BLaER1 treated with 17β-estradiol and CSF1 and Interleukin-3, amounts not matched to agents 10 nM and 100 nM (cell line): ENCODE results near the gene CS.
"Not testable (repeated sequence)": the region's sequence is repeated elsewhere in the genome, so short reads cannot be mapped to it uniquely, and the experiment has no call there.

Experiments used
- H3K27ac ChIP-seq, 11 experiments: shearing (Covaris generic); formaldehyde crosslinking; 2 replicates each; pipeline ENCODE4 v1.8.1; 2022
- H3K27me3 ChIP-seq, 11 experiments: shearing (Covaris generic); formaldehyde crosslinking; 2 replicates each; pipeline ENCODE4 v1.8.1; 2022
- H3K36me3 ChIP-seq, 11 experiments: shearing (Covaris generic); formaldehyde crosslinking; 2 replicates each; pipeline ENCODE4 v1.8.1; 2022
- H3K4me1 ChIP-seq, 10 experiments: shearing (Covaris generic); formaldehyde crosslinking; 2 replicates each; pipeline ENCODE4 v1.8.1; 2022
- H3K4me2 ChIP-seq, 11 experiments: shearing (Covaris generic); formaldehyde crosslinking; 2 replicates each; pipeline ENCODE4 v1.8.1; 2022
- H3K4me3 ChIP-seq, 10 experiments: shearing (Covaris generic); formaldehyde crosslinking; 2 replicates each; pipeline ENCODE4 v1.8.1; 2022
- H3K9ac ChIP-seq, 11 experiments: shearing (Covaris generic); formaldehyde crosslinking; 2 replicates each; pipeline ENCODE4 v1.8.1; 2022
- H3K9me3 ChIP-seq, 11 experiments: shearing (Covaris generic); formaldehyde crosslinking; replicated peaks in 1 of 11; 2 replicates each; pipeline ENCODE4 v1.8.1; 2022
- H4K20me1 ChIP-seq, 11 experiments: shearing (Covaris generic); formaldehyde crosslinking; 2 replicates each; pipeline ENCODE4 v1.8.1; 2022
- Cebpa-rat ChIP-seq, 11 experiments: shearing (Covaris generic); IDR thresholded peaks; 2 replicates each; pipeline ENCODE4 v1.8.1; 2022

CS gene

DNA sequence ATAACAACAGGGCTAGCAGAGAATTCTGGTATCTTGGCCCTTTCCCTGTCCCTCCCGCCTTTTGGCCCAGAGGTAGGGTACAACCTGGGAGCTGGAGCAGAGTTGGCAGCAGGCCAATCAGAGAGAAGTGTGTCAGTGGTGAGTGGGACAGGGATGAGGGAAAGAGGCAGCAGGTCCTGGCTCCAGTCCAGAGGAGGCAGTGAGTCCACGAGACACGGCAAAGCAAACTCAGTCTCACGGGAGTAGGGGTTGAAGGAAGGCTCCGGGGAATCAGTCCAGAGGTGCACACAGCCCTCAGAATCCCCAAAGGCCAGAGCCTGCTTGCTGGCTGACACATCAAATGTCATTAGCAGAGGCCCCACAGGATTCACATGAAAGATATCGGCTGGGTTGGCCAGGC lies 26.4 kb upstream of the CS start:
- peaks cover 51 to 71% (median 66%) of the 10 kb centered on the region in 11 experiments for H3K36me3 ChIP-seq
- H3K4me1 ChIP-seq: peaks cover 7 to 20% (median 15%) of the 10 kb centered on the region in 10 experiments; a peak in 19 of 20 replicates
- H4K20me1 ChIP-seq: no peaks in the 10 kb centered on the region
- no peak for TF ChIP-seq Cebpa-rat (IDR thresholded peaks at IDR 0.05)
- no peak overlapping the region for H3K4me3 ChIP-seq
- H3K9me3 ChIP-seq: no peaks in the 10 kb centered on the region
- peak overlapping the region in 2 of 11 experiments; percentile 3 to 24; a peak in 2 of 22 replicates for H3K9ac ChIP-seq
- peak overlapping the region in 7 of 11 experiments; percentile 20 to 56 (median 28); a peak in 9 of 22 replicates for H3K27ac ChIP-seq
- no peaks in the 10 kb centered on the region for H3K27me3 ChIP-seq
- H3K4me2 ChIP-seq: peak overlapping the region in 9 of 11 experiments; percentile 18 to 51 (median 37); a peak in 19 of 22 replicates

DNA sequence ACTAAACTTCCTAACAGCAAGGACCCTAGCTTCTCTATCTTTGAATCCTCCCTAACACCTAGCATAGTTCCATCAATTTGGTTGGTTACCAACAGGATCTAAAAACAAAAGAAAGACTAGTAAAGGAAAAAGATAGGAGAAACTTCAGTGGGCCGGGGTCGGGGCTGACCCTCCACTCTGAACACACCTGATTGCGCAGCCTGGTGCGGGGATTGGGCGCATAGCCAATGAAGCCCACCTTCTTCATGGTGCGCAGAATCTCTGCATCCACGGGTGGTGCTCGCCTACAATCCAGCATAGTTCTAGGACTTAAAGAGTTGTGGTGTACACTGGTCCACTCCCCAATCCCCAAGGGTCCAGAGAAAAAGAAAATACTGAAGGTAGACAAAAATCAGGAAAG lies 26.0 kb upstream of the CS start:
- no peaks in the 10 kb centered on the region for H3K27me3 ChIP-seq
- peaks cover 51 to 72% (median 67%) of the 10 kb centered on the region in 11 experiments for H3K36me3 ChIP-seq
- peak overlapping the region in 4 of 11 experiments; percentile 23 to 45 (median 32); a peak in 5 of 22 replicates for H3K4me2 ChIP-seq
- H3K27ac ChIP-seq: no peak overlapping the region
- no peaks in the 10 kb centered on the region for H3K9me3 ChIP-seq
- peaks cover 7 to 20% (median 15%) of the 10 kb centered on the region in 10 experiments; a peak in 19 of 20 replicates for H3K4me1 ChIP-seq
- H4K20me1 ChIP-seq: no peaks in the 10 kb centered on the region
- 0 out of 22 replicates have a peak overlapping the region, but pooled peaks of 1 of the 11 experiments have one; percentile 3 for H3K9ac ChIP-seq
- TF ChIP-seq Cebpa-rat (IDR thresholded peaks at IDR 0.05): no peak
- H3K4me3 ChIP-seq: no peak overlapping the region

DNA sequence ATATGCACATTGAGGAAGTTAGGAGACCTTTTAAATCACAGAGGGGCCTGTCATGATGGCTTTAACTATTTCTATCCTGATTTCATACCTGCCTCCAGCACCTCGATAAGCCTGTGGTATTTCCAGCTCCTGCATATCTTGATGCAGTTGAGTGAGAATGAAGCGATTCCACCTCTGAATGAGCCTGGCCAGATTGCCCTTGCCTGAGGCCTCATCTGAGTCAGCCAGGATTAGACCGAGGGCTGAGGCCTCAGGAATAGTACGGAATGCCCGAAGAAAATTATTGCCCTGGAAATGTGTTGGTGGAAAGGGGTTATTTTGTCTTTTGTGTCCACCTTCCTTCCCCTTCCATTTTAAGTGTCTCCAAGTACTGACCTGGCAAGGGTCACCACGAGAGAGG lies 24.1 kb upstream of the CS start:
- no peak overlapping the region for H3K27ac ChIP-seq
- H3K4me1 ChIP-seq: peaks cover 7 to 20% (median 15%) of the 10 kb centered on the region in 10 experiments; a peak in 19 of 20 replicates
- H3K4me2 ChIP-seq: no peak overlapping the region
- no peak overlapping the region for H3K4me3 ChIP-seq
- no peaks in the 10 kb centered on the region for H3K9me3 ChIP-seq
- peaks cover 63 to 85% (median 78%) of the 10 kb centered on the region in 11 experiments for H3K36me3 ChIP-seq
- TF ChIP-seq Cebpa-rat (IDR thresholded peaks at IDR 0.05): no peak
- H3K9ac ChIP-seq: no peak overlapping the region
- H4K20me1 ChIP-seq: no peaks in the 10 kb centered on the region
- H3K27me3 ChIP-seq: no peaks in the 10 kb centered on the region

DNA sequence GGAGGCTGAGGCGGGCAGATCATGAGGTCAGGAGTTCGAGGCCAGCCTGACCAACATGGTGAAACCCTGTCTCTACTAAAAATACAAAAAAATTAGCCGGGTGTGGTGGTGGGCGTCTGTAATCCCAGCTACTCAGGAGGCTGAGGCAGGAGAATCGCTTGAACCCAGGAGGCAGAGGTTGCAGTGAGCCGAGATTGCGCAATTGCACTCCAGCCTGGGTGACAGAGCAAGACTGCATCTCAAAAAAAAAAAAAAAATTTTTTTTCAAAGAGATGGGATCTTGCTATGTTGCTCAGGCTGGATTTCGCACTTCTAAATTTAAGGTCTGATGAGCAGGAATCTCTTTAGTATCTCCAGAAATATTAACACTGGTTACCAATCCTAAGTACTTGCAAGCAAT lies 21.5 kb upstream of the CS start:
- H3K9me3 ChIP-seq, H3K27me3 ChIP-seq, H3K4me2 ChIP-seq, H3K4me3 ChIP-seq, H3K9ac ChIP-seq, H4K20me1 ChIP-seq, H3K27ac ChIP-seq: not testable (repeated sequence)
- peak in 9 of 11 experiments; percentile 34 to 88 (median 73); a peak in 14 of 22 replicates for TF ChIP-seq Cebpa-rat (IDR thresholded peaks at IDR 0.05)
- Histone ChIP-seq H3K4me1 (peaks cover 7 to 20% (median 11%) of the 10 kb centered on the region in 10 experiments), H3K36me3 (peaks cover 55 to 86% (median 73%) of the 10 kb centered on the region in 11 experiments)

DNA sequence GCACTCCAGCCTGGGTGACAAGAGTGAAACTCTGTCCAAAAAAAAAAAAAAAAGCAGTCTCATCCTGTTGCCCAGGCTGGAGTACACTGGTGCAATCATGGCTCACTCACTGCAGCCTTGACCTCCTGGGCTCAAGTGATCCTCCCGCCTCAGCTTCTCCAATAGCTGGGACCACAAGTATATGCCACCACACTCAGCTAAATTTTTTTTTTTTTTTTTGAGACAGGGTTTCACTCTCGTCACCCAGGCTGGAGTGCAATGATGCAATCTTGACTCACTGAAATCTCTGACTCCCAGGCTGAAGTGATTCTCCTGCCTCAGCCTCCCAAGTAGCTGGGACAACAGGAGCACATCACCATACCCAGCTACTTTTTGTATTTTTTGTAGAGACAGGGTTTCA lies 20.9 kb upstream of the CS start:
- Histone ChIP-seq H3K9me3 (no peaks in the 10 kb centered on the region), H3K9ac (no peak overlapping the region), H3K4me2 (no peak overlapping the region), H3K27ac (no peak overlapping the region), H4K20me1 (no peaks in the 10 kb centered on the region), H3K4me3 (no peak overlapping the region), H3K36me3 (peaks cover 49 to 80% (median 67%) of the 10 kb centered on the region in 11 experiments), H3K27me3 (no peaks in the 10 kb centered on the region), H3K4me1 (peaks cover 8 to 20% (median 9%) of the 10 kb centered on the region in 10 experiments; a peak in 17 of 20 replicates)
- peak in 1 of 11 experiments; percentile 5; a peak in 2 of 22 replicates for TF ChIP-seq Cebpa-rat (IDR thresholded peaks at IDR 0.05)

DNA sequence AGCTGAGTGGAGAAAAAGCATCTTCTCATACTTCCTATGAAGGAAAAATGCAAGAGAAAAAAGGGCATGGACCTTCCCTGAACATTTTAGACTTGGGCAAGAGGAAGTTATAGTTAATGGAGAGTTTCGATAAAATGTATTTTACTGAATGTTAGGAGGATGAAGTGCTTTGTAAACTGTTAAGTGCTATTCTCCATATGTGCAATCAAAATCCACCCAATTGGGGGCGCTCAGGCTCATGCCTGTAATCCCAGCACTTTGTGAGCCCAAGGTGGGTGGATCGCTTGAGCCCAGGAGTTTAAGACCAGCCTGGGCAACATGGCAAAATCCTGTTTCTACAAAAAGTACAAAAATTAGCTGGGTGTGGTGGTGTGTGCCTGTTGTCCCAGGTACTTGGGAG lies 17.5 kb upstream of the CS start:
- Histone ChIP-seq H3K27ac (no peak overlapping the region), H4K20me1 (no peaks in the 10 kb centered on the region), H3K4me1 (peaks cover 17 to 32% (median 21%) of the 10 kb centered on the region in 10 experiments), H3K36me3 (peaks cover 29 to 69% (median 55%) of the 10 kb centered on the region in 11 experiments), H3K4me2 (no peak overlapping the region), H3K4me3 (no peak overlapping the region), H3K9ac (no peak overlapping the region), H3K9me3 (no peaks in the 10 kb centered on the region), H3K27me3 (no peaks in the 10 kb centered on the region)
- TF ChIP-seq Cebpa-rat (IDR thresholded peaks at IDR 0.05): no peak

DNA sequence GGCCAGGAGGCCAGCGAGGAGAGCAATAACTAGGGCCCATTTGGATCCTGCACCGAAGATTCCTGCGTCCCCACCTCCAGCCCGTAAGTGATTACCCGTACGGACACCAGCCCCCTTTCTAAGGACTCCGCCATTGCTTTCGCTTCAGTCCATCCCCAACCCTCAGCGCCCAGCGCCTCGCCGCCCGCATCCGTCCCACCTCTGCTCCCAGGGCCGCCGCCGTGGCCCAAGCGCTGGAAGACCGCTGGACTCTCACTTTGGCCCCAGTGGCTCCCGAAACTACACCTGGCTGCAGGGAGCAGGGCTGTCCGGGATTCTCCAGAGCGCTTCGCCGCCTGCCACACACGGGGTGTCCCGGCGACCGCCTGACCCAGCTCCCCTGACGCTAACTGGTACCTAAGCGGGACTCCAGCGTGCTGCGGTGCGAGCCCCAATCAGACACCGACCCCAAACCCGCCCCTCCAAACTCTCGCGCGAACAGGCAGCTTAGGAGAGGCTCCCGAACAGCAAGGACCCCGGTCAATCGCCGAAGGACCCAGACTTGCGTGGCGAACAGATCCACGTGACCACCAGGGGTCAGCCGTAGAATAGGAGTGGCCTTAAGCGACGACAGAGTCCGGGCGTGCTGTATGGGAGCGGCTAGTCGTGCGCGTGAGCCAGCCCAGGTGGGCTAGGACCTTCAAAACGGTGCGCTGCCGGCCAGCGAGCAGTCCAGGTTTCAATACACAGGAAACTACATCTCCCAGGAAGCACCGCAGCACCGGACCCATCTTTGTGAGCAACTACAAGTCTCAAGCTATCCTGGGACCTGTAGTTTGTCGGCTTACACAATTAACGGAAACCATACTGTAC lies 15.7 kb upstream of the CS start, which contains the start of gene CNPY2:
CNPY2 (minus strand) TSS at position 367 of the 852 bp plus-strand sequence. CDS start 771 bp downstream, outside the sequence.
- no peak for TF ChIP-seq Cebpa-rat (IDR thresholded peaks at IDR 0.05)
- Histone ChIP-seq H3K36me3 (peaks cover 36 to 76% (median 63%) of the 10 kb centered on the region in 11 experiments), H3K4me2 (peak within 1 kb of the TSS; percentile 84 to 100 (median 94)), H3K27ac (peak within 1 kb of the TSS; percentile 87 to 95 (median 90)), H3K4me1 (peaks cover 17 to 23% (median 20%) of the 10 kb centered on the region in 10 experiments), H3K9ac (peak within 1 kb of the TSS; percentile 88 to 97 (median 94)), H3K27me3 (no peaks in the 10 kb centered on the region), H3K9me3 (no peaks in the 10 kb centered on the region), H3K4me3 (peak within 1 kb of the TSS; percentile 86 to 97 (median 90)), H4K20me1 (no peaks in the 10 kb centered on the region; a peak in 1 of 22 replicates)

DNA sequence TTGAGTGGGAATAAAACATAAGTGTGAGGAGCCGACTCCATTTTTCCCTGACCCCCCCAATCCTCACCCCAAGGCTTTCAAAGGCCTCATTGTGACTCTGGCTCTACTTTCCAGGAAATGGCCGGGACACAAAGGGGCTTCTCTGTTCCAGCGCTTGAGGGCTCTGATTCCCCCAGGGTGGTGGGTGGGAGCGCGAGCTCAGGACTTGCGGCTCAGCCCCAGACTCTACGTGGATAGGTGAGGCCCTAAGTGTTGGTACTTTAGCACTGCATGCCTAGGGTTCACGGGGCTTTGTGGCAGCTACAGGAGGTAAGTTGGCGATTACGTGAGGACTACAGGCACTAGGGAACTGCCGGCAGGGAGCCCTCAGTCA lies 15.1 kb upstream of the CS start:
- Histone ChIP-seq H3K9ac (peak overlapping the region; percentile 88 to 97 (median 94)), H3K4me3 (peak overlapping the region; percentile 86 to 97 (median 90)), H3K9me3 (no peaks in the 10 kb centered on the region), H3K27ac (peak overlapping the region; percentile 87 to 95 (median 90)), H3K4me2 (peak overlapping the region; percentile 84 to 100 (median 94)), H3K27me3 (no peaks in the 10 kb centered on the region), H3K36me3 (peaks cover 42 to 77% (median 67%) of the 10 kb centered on the region in 11 experiments), H4K20me1 (no peaks in the 10 kb centered on the region; a peak in 2 of 22 replicates), H3K4me1 (peaks cover 19 to 27% (median 21%) of the 10 kb centered on the region in 10 experiments)
- TF ChIP-seq Cebpa-rat (IDR thresholded peaks at IDR 0.05): no peak

DNA sequence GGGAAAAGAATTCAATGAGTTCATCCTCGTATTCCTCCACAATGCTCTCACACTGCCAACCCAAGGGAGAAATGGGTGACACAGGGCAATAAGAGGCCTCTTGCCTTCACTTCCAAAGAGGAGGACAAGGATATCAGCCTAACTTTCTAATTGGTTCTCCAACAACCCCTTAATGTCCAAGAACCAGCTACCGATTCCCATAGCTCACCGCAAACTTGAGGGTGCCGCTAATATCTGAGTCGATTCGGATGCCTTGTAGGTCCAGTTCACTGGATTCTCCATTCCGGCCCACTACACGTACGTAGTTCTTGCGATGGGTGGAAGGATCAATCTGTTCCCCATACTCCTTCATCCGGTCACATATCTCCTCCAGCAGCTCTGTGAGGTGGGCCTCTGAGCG lies 10.9 kb upstream of the CS start:
- no peaks in the 10 kb centered on the region for H3K27me3 ChIP-seq
- TF ChIP-seq Cebpa-rat (IDR thresholded peaks at IDR 0.05): no peak
- no peaks in the 10 kb centered on the region; a peak in 2 of 22 replicates for H4K20me1 ChIP-seq
- H3K9me3 ChIP-seq: no peaks in the 10 kb centered on the region
- H3K27ac ChIP-seq: no peak overlapping the region
- H3K4me2 ChIP-seq: no peak overlapping the region
- peaks cover 10 to 23% (median 12%) of the 10 kb centered on the region in 10 experiments for H3K4me1 ChIP-seq
- peaks cover 61 to 89% (median 86%) of the 10 kb centered on the region in 11 experiments for H3K36me3 ChIP-seq
- H3K9ac ChIP-seq: peak overlapping the region in 2 of 11 experiments; percentile 12 to 22; a peak in 1 of 22 replicates
- H3K4me3 ChIP-seq: no peak overlapping the region
